GM12891 (cell line): Measurements from ENCODE around the gene CSF3.

Experiments used
- POLR2A ChIP-seq: IDR thresholded peaks from 2 replicates; pipeline ENCODE4 v1.6.1; 2011; ENCODE audit warnings: low read depth, low read length, control low read depth
- POLR2AphosphoS5 ChIP-seq: IDR thresholded peaks from 2 replicates; pipeline ENCODE4 v1.6.1; 2011; ENCODE audit warnings: low read depth, low read length, control low read depth

- TF ChIP-seq POLR2A: no peak
- TF ChIP-seq POLR2AphosphoS5: no peak
Observed at GRCh38 chr17:40025559-40025958, 10.3 kb downstream of the CSF3 start.
